Aorta (tissue), 5 donors: Measurements from ENCODE around the gene CDHR5. TPM values are rescaled to one million over a fixed set of nuclear protein-coding genes. Genes with fewer than 3 reads are reported as not detected.
A peak's percentile ranks its signal among the peaks of the same experiment; 100 is the strongest.

ENCODE experiments used
- ATAC-seq: fragments of 200-7000 bp; cut with Tn5 transposase; one replicate; pipeline ENCODE4 v1.9.1; 2022; ENCODE audit warnings: moderate library complexity; ENCODE audit not compliant: low FRiP score
- DNase-seq, 2 donors: peaks; one replicate each; pipeline ENCODE4 v3.0.0-alpha.2; 2020
- H3K27ac ChIP-seq, 2 donors: one replicate each; pipeline ENCODE4 v1.5.1; 2013; ENCODE audit warnings: low read length in 2 of 2, mild to moderate bottlenecking in 2 of 2, moderate library complexity in 2 of 2, control low read depth in 1 of 2, inconsistent platforms in 1 of 2, low read depth in 1 of 2
- H3K27me3 ChIP-seq, 2 donors: one replicate each; pipeline ENCODE4 v1.6.1; 2013; ENCODE audit warnings: control low read depth in 1 of 2, low read length in 1 of 2, mild to moderate bottlenecking in 1 of 2, moderate library complexity in 1 of 2; ENCODE audit not compliant: insufficient read depth in 2 of 2, control insufficient read depth in 1 of 2
- H3K36me3 ChIP-seq, 2 donors: one replicate each; pipeline ENCODE4 v1.6.1; 2013; ENCODE audit warnings: control low read depth in 1 of 2, low read length in 1 of 2, mild to moderate bottlenecking in 1 of 2; ENCODE audit not compliant: insufficient read depth in 2 of 2, control insufficient read depth in 1 of 2
- H3K4me1 ChIP-seq, 2 donors: one replicate each; pipeline ENCODE4 v1.6.1; 2013; ENCODE audit warnings: low read length in 2 of 2, control low read depth in 1 of 2, mild to moderate bottlenecking in 1 of 2, moderate library complexity in 1 of 2; ENCODE audit not compliant: insufficient read depth in 2 of 2, control insufficient read depth in 1 of 2
- H3K4me3 ChIP-seq, 2 donors: one replicate each; pipeline ENCODE4 v1.5.1; 2013; ENCODE audit warnings: low read length in 2 of 2, control low read depth in 1 of 2, mild to moderate bottlenecking in 1 of 2
- H3K9me3 ChIP-seq: one replicate; pipeline ENCODE4 v1.6.1; 2013; ENCODE audit warnings: mild to moderate bottlenecking, low read length; ENCODE audit not compliant: control insufficient read depth
- WGBS, 2 donors: extraction: QIAGEN DNeasy Blood & Tissue Kit; methylation state at CpG; one replicate each; pipeline ENCODE4 v1.1.7; 2013; 5-methylcytosine and 5-hydroxymethylcytosine counted together
- intact Hi-C, 2 donors: fragments of 100-400 bp; cut with DNase I; formaldehyde crosslinking; loops; one replicate each; pipeline versions ENCODE4 v1.14.2 to v1.15.0; 2022
- polyA plus RNA-seq, 2 donors: library from polyadenylated mRNA; stranded (reverse); fragments of 200-250 nt; gene quantifications; one replicate each; pipeline ENCODE4 v1.2.3, GENCODE V29; 2013
- total RNA-seq, 2 donors: library from RNA; stranded (reverse); fragmentation: NEBNext Ultra II Directional; extraction: Animal tissue kit (Norgen Biotek cat#: 25700); gene quantifications; one replicate each; pipeline ENCODE4 v1.2.1, GENCODE V29; 2021
- donor health status: healthy with polysubstance abuse.
- donor health status: Bipolar disorder and iron deficiency.
- donor health status: DM: no; HTN: no; CAD: no.
- donor health status: DM: no; HTN: no; CAD: no.
- donor health status: DM: yes; HTN: yes; CAD: no.

CDHR5 gene
- total and polyA plus RNA-seq, 4 donors, result 0.79 to 39.8 TPM; not detected in 2

- intact Hi-C loops, result loop anchor here in 1 of 2 donors (5.0 kb wide), 1 partner anchor 38 kb away; the partner anchor contains the start of gene PHRF1
Measured at GRCh38 chr11:614623-615503, 9.9 kb downstream of the CDHR5 start.

GRCh38 chr11:614021-614622, 10.6 kb downstream of the CDHR5 start:
- peak overlapping the region in 1 of 2 donors; percentile 23 for H3K27ac ChIP-seq
- H3K9me3 ChIP-seq, result no peaks in the 10 kb centered on the region
- intact Hi-C loops, result loop anchor here in 1 of 2 donors (5.0 kb wide), 1 partner anchor 37 kb away; the partner anchor contains the start of gene PHRF1
- H3K36me3 ChIP-seq, result peaks cover 0 to 2% of the 10 kb centered on the region in 2 donors
- ATAC-seq, result no peak
- H3K4me1 ChIP-seq, result no peaks in the 10 kb centered on the region
- 65 to 80% methylated on average over 13 to 14 of the region's 14 CpGs for WGBS, 2 donors
- DNase-seq, result no peak
- H3K4me3 ChIP-seq, result no peak overlapping the region
- no peaks in the 10 kb centered on the region for H3K27me3 ChIP-seq

More at GRCh38 chr11:614623-615503, 9.9 kb downstream of the CDHR5 start:
- ATAC-seq, result peak; percentile 1
- peak in 1 of 2 donors; percentile 54 for DNase-seq
- 51 to 53% methylated on average over 68 of the region's 68 CpGs for WGBS, 2 donors
- H3K4me3 ChIP-seq, result peak overlapping the region; percentile 48 to 83
- H3K9me3 ChIP-seq, result no peaks in the 10 kb centered on the region
- H3K27ac ChIP-seq, result peak overlapping the region in 1 of 2 donors; percentile 51
- no peaks in the 10 kb centered on the region for H3K4me1 ChIP-seq
- peaks cover 0 to 2% of the 10 kb centered on the region in 2 donors for H3K36me3 ChIP-seq
- no peaks in the 10 kb centered on the region for H3K27me3 ChIP-seq

DNA sequence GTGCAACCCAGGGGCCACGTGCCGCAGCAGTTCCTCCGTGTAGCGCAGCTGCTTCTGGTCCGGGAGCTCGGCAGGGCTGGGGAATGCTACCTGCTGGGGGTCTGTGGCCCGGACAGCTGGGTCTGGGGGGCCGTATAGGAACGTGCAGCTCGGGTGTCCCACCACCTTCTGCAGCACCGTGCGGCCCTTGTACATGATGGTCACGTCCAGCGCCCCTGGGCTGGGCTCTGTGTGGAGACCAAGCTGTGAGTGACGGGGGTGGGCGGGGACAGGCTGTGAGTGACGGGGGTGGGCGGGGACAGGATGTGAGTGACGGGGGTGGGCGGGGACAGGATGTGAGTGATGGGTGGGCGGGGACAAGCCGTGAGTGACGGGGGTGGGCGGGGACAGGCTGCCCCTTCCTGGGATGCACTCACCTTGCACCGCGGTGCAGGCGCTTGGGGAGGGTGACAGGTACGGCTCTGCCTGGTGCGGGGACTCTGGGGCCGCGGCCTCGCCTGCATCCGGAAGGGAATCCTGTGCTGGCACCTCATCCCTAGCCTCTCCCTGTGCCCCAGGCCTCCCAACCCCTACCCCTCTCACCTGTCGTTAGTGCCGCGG, 11.3 kb downstream of the CDHR5 start:
- WGBS, 2 donors, result 62 to 67% methylated on average over 23 to 36 of the region's 36 CpGs
- Histone ChIP-seq H3K27ac (no peak overlapping the region), H3K4me1 (no peaks in the 10 kb centered on the region), H3K9me3 (no peaks in the 10 kb centered on the region), H3K4me3 (no peak overlapping the region), H3K36me3 (peaks cover 0 to 5% of the 10 kb centered on the region in 2 donors), H3K27me3 (no peaks in the 10 kb centered on the region)
- DNase-seq (peak in 1 of 2 donors; percentile 79), ATAC-seq (no peak)
- intact Hi-C loops, result loop anchor here in 1 of 2 donors (5.0 kb wide), 1 partner anchor 36 kb away; the partner anchor contains the start of gene PHRF1

DNA sequence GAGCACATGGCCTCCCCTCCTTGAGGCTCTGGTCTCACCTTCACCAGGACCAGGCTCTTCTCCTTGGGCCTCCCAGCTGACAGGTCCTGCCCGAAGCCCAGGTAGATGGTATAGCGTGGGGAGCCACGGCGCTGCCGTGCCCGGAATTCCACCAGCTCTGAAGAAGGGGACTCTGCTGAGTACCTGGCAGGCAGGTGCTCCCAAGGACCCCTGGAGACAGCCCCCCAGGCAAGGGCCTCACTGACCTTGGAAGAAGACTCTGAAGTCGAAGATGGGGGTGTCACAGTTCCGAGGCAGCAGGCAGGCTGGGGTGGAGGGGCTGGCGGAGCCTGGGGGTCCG, 11.8 kb downstream of the CDHR5 start:
- H3K27me3 ChIP-seq, result no peaks in the 10 kb centered on the region
- WGBS, 2 donors, result 93 to 96% methylated on average over 10 of the region's 10 CpGs
- no peaks in the 10 kb centered on the region for H3K9me3 ChIP-seq
- H3K4me1 ChIP-seq, result no peaks in the 10 kb centered on the region
- intact Hi-C loops, result loop anchor here in 1 of 2 donors (5.0 kb wide), 1 partner anchor 36 kb away; the partner anchor contains the start of gene PHRF1
- no peak for DNase-seq
- H3K4me3 ChIP-seq, result no peak overlapping the region
- peaks cover 3 to 5% of the 10 kb centered on the region in 2 donors for H3K36me3 ChIP-seq
- no peak for ATAC-seq
- H3K27ac ChIP-seq, result no peak overlapping the region

GRCh38 chr11:612201-612960, 12.4 kb downstream of the CDHR5 start:
- intact Hi-C loops, result loop anchor here in 1 of 2 donors (5.0 kb wide), 1 partner anchor 35 kb away; the partner anchor contains the start of gene PHRF1
- DNase-seq (peak in 1 of 2 donors; percentile 75), ATAC-seq (no peak)
- no peaks in the 10 kb centered on the region for H3K4me1 ChIP-seq
- no peak overlapping the region for H3K4me3 ChIP-seq
- H3K9me3 ChIP-seq, result no peaks in the 10 kb centered on the region
- no peak overlapping the region for H3K27ac ChIP-seq
- WGBS, 2 donors, result 66 to 72% methylated on average over 26 to 27 of the region's 27 CpGs
- H3K36me3 ChIP-seq, result peaks cover 4 to 5% of the 10 kb centered on the region in 2 donors
- H3K27me3 ChIP-seq, result no peaks in the 10 kb centered on the region

DNA sequence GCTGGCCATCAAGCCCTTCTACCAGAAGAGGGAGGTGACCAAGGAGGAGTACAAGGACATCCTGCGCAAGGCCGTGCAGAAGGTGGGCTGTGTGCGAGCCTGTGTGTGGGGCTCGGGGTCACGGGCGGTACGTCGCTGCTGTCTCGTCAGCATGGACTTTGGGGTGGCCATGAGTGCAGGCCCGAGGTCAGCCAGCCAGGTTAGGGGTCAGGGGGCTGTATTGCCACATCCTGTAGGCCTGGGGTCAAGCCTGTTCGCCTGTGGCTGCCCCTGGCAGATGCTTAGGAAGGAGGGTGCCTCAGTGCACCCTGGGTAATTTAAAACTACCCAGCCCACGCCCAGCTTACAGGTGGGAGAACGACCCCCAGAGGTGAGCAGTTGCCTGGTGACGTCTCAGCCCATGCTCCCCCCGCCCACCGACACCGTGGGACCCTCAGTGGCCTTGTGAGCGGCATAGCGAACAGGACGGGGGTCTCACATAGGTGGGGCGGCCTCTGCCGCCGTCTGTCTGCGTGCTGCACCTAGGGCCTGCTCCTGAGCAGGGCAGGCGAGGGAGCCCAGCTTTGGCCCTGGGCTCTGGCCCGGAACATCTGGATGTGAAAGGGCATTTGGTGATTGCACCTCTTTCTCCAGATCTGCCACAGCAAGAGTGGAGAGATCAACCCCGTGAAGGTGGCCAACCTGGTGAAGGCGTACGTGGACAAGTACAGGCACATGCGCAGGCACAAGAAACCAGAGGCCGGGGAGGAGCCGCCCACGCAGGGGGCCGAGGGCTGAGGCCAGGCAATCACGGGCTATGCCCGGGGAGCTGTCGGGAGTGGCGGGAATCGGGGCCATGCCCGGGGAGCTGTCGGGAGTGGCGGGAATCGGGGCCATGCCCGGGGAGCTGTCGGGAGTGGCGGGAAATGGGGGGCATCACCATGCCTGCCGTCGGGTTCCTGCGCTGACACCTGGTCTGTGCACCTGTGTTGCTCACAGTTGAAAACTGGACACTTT, 13.5 kb downstream of the CDHR5 start:
- intact Hi-C loops, result loop anchor here in 1 of 2 donors (5.0 kb wide), 1 partner anchor 34 kb away; the partner anchor contains the start of gene PHRF1
- peaks cover 4 to 6% of the 10 kb centered on the region in 2 donors for H3K36me3 ChIP-seq
- H3K4me3 ChIP-seq, result no peak overlapping the region
- no peaks in the 10 kb centered on the region for H3K9me3 ChIP-seq
- WGBS, 2 donors, result 89 to 90% methylated on average over 44 to 49 of the region's 49 CpGs
- H3K4me1 ChIP-seq, result no peaks in the 10 kb centered on the region
- no peaks in the 10 kb centered on the region for H3K27me3 ChIP-seq
- ATAC-seq, result no peak
- no peak overlapping the region for H3K27ac ChIP-seq
- peak in 1 of 2 donors; percentile 73 for DNase-seq

DNA sequence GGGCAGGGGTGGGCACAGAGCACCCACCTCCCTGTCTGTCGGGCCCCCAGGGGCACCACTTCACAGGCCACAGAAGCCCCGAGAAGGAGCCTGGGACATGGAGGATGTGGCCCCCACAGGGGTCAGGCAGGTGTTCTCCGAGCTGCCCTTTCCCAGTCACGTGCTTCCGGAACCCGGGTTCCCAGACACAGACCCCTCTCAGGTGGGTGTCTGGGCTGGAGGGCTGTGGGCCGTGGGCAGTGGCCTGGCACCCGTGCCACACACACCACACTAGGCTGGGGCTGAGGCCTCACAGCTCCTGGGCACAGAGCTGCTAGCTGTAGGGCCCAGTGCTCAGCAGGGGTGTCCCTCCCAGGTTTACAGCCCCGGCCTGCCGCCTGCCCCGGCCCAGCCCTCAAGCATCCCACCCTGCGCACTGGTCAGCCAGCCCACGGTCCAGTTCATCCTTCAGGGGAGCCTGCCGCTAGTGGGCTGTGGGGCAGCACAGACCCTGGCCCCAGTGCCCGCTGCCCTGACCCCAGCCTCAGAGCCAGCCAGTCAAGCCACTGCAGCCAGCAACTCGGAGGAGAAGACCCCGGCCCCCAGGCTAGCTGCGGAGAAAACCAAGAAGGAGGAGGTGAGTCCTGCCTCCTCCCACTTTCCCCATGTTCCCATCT, 14.5 kb downstream of the CDHR5 start:
- Histone ChIP-seq H3K4me1 (no peaks in the 10 kb centered on the region), H3K36me3 (peaks cover 4 to 6% of the 10 kb centered on the region in 2 donors), H3K27ac (no peak overlapping the region), H3K9me3 (no peaks in the 10 kb centered on the region), H3K27me3 (no peaks in the 10 kb centered on the region), H3K4me3 (no peak overlapping the region)
- intact Hi-C loops, result loop anchor here in 1 of 2 donors (5.0 kb wide), 1 partner anchor 33 kb away; the partner anchor contains the start of gene PHRF1
- DNase-seq (peak in 1 of 2 donors; percentile 70), ATAC-seq (no peak)
- WGBS, 2 donors, result 92 to 95% methylated on average over 18 of the region's 18 CpGs
